Peyer's patch (tissue), 4 donors: Measurements from ENCODE around the gene YAF2.

Source experiments
- CTCF ChIP-seq, 6 experiments: fragments of 450-650 bp in 4 of 6; fragments of 200-600 bp in 2 of 6; sonication (generic) in 1 of 6; IDR thresholded peaks; one replicate each; pipeline ENCODE4 v1.5.1; 2017 to 2019; ENCODE audit warnings: antibody characterized with exemption in 6 of 6, mild to moderate bottlenecking in 3 of 6, moderate library complexity in 1 of 6
- POLR2A ChIP-seq, 2 donors: fragments of 450-650 bp; IDR thresholded peaks; one replicate each; pipeline ENCODE4 v1.5.1; 2017; ENCODE audit warnings: antibody characterized with exemption in 2 of 2, mild to moderate bottlenecking in 2 of 2, moderate library complexity in 2 of 2

DNA sequence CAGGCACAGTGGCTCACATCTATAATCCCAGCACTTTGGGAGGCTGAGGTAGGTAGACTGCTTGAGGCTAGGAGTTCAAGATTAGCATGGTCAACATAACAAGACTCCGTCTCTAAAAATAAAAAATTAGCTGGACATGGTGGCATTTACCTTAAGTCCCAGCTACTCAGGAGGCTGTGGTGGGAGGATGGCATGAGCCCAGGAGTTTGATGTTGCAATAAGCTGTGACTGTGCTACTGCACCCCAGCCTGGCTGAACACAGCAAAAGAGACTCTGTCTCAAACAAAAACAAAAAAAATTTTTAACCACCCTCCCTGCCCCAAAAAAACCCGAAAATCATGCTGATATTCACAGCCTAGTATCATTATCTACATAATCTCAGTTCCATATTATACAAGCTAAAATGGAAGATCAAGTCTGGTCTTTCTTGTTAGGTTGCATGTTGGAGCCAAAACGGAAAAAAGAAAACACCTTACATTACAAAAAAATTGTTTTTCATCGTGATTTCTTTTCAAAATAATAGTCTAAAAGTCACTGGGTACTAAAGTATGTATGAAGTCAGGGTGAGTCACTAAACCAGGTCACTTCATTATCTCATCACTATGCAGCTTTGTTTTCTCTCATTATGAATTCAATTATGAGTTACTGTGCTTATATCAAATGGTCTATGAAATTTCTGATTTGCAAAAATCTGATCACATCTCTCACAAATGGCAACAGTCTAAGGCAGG is 107.2 kb downstream of the YAF2 start:
- no peak for TF ChIP-seq CTCF (IDR thresholded peaks at IDR 0.05)
- TF ChIP-seq POLR2A (IDR thresholded peaks at IDR 0.05) = no peak
